Activated naive CD4-positive, alpha-beta T cell treated with anti-CD3 and anti-CD28 coated beads, Interleukin-2, amount 50 U/mL, for 16 hours (primary cell): ENCODE data around the gene KLHDC10.
"Not testable (repeated sequence)": the region's sequence is repeated elsewhere in the genome, so short reads cannot be mapped to it uniquely, and the experiment has no call there.

Source experiments
- DNase-seq: peaks from one replicate; pipeline ENCODE4 v3.0.0-alpha.2; 2020

The KLHDC10 gene

DNA sequence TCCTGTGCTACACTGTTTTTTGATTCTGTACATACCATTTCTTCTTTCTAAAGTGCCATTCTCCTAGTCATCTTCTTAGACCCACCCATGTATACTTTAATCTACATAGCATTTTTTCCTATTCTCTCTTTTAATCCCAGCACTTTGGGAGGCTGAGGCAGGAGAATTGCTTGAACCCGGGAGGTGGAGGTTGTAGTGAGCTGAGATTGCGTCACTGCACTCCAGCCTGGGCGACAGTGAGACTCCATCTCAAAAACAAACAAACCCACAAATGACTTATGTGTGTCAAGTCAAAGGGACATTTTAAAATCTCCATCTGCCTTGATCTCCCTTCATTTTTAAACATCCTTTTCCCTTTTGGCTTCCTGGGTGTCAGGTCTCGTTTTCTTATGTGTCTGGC is 13.2 kb downstream of the KLHDC10 start:
- not testable (repeated sequence) for DNase-seq

DNA sequence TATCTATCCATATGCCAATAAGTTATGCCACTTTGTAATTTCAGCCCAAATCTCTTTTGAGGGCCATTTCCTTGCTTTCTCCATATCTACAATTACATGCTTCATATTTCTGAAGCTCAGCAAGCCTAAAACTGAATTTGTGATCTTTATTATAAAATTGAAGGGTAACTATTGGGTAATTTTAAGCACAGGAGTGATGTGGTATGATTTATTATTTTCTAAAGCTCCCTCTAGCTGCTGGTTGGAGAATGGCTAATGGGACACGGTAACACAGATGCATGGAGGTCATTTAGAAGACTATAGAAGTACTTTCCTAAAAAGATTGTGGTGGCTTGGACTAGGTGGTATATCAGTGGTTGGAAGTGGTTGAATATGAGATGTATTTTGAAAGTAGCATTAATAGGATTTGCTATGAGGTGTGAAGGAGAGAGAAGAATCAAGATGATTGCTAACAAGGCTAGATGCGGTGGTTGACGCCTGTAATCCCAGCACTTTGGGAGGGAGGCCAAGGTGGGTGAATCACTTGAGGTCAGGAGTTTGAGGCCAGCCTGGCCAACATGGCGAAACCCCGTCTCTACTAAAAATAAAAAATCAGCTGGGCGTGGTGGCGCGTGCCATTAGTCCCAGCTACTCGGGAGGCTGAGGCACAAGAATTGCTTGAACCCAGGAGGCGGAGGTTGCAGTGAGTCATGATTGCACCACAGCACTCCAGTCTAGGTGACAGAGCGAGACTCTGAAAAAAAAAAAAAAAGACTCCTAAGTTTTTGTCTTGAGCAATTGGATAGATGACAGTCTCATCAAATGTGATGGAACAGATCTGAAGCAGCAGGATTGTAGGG is 13.9 kb downstream of the KLHDC10 start:
- no peak for DNase-seq

DNA sequence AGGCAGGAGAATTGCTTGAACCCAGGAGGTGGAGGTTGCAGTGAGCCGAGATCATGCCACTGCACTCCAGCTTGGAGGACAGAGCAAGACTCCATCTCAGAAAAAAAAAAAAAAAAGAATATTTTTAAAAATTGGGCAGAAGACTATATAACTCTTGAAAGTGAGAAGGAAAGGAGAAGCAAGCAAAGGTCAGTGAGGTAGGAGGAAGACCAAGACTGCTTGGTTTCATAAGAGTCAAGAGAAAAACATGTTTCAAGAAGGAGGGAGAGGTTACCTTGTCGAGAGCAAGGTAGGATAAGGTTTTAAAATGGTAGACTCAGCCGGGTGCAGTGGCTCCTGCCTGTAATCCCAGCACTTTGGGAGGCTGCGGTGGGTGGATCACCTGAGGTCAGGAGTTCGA is 14.9 kb downstream of the KLHDC10 start:
- not testable (repeated sequence) for DNase-seq

DNA sequence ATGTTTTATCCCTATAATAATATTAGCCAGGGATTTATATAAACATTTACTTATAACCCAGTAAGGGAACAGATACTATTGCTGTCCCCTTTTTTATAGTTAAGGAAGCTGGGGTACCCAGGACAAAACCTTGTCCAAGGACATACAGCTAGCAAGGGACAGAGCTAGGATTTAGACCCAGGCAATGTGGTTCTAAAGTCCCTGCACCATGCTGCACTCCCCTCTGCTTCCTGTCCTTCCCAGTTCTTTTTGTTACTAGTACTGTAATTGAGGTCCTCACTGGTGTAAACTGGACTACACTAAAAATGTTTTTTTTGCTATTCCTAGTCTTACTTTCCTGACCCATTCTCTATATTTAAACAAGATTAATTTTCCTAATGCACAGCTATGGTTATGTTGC is 16.6 kb downstream of the KLHDC10 start:
- DNase-seq: no peak

DNA sequence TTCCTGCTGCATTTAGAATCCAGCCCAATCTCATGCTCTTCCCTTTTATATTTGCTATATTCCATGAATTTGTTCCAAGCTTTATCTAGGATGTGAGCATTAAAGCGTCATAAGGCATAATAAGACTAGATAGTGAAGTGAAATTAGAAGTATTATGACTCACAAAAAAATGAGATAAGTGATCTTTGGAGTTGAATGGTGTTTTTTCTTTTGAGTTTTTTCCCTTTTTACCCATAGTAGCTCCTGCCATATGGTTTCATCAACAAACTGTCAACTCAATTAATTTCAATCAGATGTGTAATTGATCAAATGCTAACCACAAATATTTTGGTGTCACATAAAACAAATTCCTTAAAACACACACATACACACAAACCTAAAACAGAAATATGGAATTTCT is 17.0 kb downstream of the KLHDC10 start:
- no peak for DNase-seq

DNA sequence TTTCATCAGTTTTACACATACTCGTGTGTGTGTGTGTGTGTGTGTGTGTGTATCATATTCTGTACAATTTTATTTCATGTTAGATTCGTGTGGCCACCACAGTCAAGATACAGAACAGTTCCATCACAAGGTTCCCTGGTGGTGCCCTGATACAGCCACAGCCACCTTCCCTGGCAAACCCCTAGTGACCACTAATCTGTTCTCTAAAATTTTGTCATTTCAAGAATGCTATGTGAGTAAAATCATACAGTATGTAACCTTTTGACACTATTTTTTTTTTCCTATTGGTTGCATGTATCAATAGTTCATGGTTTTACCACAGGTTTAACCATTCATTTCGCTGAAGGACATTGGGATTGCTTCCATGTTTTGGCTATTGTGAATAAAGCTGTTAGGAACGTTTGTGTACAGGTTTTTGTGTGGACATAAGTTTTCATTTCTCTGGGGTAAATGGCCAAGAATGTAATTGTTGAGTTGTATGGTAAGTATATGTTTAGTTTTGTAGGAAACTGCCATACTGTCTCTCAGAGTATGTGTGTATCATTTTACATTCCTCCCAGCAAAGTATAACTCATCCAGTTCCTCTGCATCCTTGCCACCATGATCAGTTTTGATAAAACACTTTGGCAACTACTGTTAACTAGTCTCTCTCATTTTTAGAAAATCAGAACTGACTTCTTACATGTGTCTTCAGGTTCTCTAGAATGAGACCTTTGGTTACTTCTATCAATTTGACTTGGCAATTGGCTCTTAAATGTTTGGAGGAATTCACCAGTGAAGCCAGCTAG is 20.6 kb downstream of the KLHDC10 start:
- DNase-seq: no peak

DNA sequence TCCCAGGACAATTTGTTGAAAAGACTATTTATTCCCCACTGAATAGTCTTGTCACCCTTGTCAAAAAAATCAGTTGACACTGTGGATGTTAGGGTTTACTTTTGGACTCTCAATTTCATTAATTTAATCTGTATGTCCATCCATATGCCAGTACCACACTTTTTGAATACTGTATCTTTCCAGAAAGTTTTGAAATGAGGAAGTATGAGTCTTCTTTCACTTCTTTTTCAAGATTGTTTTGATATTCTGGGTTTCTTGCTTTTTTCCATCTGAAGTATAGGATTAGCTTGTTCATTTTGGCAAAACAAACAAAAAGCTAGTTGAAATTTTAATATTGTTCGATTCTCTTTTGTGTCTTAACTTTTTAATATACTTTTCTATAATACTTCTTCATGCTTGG is 21.7 kb downstream of the KLHDC10 start:
- DNase-seq: no peak

DNA sequence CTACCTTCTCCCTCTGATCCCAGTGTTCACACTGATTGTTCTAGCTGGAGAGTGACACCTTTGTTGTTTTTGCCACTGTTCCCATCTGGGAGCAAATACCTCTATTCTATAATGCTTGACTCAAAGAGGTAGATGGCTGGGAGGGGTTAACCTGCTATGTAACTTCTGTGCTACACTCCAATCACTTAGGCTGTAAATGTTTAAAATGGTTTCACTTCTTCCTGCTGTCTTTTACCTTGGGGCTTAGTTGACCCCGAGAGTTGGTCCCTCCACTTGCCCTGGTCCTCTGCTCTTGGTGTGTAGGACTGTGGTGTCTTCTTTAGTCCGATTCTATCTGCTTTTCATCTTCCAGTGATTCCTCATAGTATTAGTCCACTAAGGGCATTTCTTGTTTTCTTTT is 22.3 kb downstream of the KLHDC10 start:
- no peak for DNase-seq

DNA sequence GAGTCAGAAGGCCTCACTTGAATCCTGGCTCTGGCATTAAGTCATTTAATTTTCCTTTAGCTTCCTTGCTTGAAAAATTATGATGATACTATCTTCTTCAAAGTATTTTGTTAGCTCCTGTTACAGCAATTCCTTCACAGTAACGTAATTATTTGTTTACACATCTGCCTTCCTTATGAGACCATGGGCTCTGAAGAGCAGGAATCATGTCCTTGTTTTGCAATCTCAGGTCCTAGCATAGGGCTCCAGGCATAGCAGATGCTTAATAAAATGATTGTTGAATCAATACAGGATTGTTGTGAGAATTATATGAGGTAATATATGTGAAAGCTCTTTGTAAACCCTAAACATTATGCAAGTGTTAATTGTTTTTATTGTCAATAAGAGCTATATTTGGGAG is 25.5 kb downstream of the KLHDC10 start:
- no peak for DNase-seq

DNA sequence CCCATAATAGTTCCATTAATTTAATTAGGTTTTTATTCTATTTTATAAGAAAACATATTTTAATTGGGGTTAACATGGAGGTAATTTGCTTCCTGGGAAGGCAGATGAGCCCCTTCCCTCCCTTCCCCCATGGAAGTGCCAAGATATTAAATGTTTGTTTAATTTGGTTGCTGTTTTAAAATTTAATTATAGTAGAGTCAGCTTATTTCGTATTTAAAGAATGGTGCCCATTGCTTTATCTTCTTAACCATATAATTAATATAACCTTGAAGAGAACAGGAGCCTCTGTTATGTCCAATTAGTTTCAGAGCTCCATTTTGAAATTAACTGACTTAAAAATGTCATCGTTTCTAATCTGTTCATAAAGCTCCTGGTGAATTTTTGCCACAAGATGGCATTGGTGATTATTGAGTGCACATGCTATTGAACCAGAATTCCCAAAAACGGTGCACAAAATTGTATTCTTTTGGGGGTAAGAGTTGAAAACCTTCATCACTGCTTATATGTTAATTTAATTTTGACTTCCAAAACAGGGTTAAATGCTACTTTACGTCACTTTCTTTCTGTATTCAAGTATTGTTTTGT is 26.0 kb downstream of the KLHDC10 start:
- no peak for DNase-seq

DNA sequence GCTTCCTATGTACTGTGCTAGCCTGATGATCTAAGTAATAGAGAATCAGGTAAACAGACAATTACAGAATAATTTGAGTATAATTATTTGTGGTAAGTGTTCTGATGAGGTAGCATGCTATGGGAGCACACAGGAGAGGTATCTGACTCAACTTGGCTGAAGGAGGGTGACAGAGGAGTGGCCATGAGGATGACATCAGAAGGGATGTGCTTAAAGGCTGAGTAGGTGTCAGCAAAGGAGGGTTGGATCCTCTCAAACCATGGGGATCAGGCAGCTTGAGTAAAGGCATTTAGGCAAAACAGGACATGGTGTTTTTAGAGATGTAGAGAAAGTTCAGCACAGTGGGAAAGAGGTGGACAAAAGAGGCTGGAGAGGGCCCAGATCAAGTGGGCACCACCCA is 29.0 kb downstream of the KLHDC10 start:
- no peak for DNase-seq

DNA sequence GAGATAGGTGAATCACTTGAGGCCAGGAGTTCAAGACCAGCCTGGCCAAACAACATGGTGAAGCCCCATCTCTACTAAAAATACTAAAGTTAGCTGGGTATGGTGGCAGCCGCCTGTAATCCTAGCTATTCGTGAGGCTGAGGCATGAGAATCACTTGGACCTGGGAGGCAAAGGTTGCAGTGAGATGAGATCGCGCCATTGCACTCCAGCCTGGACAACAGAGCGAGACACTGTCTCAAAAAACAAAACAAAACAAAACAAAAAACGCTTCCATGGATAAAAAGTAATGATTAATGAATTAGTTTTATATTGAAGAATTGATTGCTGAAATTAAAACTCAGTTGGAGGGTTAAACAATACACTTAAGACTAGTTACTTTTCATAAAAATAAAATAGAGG is 32.3 kb downstream of the KLHDC10 start:
- no peak for DNase-seq

DNA sequence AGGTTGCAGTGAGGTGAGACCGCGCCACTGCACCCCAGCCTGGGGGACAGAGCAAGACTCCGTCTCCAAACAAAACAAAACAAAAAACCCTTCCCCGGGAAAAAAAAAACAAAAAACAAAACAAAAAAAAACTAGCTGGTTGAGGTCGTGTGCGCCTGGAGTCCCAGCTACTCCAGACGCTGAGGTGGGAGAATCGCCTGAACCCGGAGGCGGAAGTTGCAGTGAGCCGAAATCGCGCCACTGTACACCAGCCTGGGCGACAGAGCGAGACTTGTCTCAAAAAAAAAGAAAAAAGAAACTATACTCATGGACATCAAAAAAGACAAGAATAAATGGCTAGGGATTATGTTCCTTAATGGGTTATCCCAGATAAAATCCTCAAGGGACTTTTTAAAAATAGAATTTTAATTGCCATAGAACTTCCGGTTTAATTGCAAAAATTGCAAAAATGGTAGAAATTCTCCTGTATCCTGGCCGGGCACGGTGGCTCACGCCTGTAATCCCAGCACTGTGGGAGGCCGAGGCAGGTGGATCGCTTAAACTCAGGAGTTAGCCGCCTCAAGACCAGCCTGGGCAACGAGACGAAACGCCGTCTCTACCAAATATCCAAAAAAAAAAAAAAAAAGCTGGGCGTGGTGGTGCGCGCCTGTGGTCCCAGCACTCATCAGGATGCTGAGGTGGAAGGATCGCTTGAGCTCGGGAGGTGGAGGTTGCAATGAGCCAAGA is 37.8 kb downstream of the KLHDC10 start:
- no peak for DNase-seq

DNA sequence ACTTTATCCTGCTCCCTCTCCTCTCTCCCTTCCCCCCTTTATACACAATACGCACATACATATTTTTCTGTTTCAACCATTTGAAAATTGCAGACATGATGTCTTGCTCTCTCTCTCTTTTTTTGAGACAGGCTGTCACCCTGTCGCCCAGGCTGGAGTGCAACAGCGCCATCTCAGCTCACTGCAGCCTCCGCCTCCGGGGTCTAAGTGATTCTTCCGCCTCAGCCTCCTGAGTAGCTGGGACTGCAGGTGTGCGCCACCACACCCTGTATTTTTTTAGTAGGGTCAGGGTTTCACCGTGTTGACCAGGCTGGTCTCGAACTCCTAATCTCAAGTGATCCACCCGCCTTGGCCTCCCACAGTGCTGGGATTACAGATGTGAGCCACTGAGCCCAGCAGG is 38.5 kb downstream of the KLHDC10 start:
- DNase-seq: no peak

DNA sequence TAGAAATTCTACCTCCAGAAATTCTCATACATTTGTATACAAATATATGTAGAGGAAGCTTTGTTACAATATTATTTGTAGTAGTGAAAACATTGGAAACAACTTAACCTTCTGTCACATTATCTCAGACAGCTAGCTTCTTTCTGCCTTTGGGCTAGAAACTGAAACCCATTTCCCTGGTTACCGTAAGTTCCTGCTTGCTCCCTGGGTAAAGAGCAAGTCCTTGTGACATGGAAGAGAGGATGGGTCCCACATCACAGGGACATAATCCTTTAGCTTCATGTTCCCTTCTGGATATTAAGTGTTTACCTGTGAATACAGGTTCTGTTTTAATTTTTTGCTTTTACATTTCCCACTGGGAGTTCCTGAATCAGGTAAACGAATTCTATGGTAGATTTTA is 41.8 kb downstream of the KLHDC10 start:
- DNase-seq: no peak

DNA sequence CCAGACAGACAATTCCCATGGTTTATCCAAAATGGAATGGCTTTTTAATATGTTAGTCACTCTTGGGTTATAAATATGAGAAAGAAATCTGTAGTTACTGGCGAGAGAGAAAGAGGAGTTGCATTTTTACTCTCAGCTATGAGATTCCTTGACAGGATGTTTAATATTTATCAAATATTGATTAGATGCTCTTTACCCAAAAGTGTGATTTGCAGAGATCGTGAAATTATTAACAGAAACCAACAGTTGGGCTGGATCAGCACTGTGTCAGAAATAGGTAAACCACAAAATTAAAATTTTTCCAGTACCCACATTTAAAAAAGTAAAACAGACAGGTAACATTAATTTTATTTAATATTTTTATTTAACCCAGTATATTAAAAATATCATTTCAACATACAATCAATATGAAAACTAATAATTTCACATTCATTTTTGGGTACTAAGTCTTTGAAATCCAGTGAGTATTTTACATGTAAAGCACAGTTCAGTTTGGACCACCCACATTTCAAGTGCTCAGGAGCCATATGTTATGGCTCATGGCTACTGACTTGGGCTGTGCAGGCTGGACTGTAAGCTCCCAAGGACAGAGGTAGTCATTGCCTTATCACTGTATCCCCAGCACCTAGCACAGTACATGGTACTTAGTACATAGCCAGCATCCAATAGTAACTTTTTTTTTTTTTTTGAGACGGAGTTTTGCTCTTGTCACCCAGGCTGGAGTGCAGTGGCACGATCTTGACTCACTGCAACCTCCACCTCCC is 42.5 kb downstream of the KLHDC10 start:
- DNase-seq: no peak

DNA sequence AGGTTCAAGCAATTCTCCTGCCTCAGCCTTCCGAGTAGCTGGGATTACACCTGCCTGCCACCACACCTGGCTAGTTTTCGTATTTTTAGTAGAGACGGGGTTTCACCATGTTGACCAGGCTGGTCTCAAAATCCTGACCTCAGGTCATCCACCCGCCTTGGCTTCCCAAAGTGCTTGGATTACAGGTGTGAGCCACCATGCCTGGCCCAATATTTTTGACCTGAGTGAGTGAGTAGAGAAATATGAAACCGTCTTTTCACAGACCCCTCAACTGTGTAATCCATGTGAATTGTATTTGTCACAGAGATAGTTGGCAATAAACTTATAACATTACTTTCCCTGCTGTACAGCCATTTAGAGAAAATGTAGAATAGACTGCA is 43.1 kb downstream of the KLHDC10 start:
- DNase-seq: not testable (repeated sequence)

DNA sequence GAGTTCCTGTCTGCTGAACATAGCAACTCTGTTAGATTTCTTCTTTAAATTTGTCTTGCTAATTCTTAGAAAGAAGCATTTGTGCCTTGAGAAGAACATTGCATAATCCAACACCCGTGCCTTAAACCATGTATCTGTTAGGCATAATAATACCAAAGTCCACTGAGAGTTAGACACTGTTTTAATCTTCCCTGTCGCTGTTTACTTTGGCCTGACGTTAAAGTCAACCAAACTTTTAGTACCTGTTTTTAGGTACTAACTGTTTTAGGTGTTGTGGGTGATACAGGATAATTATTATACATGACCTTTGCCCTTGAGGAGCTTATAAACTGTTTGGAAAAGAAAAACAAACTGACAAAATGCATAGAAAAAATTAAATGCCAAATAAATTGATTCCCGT is 43.6 kb downstream of the KLHDC10 start:
- DNase-seq: no peak

DNA sequence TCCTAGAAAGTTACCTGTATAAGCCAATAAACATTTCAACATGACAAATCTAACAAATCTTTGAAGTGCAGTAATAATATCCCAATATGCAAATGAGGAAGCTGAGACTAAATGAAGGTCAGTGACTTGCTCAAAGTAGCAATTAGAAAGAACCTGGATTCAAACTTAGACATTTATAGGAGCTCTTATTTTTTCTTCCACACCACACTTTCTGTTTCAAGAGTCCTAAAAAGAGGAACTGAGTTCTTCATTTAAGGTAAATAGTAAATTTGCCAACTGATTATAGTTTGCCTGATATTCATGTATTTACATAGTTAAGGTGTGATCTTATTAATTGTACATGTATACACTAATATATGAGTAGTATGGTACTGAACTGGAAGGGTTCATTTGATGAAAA is 44.0 kb downstream of the KLHDC10 start:
- no peak for DNase-seq

DNA sequence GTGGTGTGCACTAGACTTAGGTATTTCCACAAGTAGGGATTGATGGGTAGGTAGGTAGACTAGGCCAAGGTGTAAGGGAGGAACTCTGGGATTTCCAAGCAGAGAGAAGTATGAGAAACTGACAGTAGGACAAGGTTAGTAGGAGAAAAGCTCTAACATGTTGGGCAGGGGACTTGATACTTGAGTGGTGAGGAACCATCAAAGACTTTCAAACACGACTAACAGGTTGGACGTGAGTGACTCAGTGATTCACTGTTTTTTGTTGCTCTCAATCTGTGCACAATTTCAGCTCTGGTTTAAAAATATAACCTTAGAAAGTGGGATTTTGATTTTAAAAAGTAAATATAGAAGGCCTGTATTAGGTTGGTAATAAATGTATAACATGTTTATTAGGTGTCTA is 44.4 kb downstream of the KLHDC10 start:
- DNase-seq: no peak

DNA sequence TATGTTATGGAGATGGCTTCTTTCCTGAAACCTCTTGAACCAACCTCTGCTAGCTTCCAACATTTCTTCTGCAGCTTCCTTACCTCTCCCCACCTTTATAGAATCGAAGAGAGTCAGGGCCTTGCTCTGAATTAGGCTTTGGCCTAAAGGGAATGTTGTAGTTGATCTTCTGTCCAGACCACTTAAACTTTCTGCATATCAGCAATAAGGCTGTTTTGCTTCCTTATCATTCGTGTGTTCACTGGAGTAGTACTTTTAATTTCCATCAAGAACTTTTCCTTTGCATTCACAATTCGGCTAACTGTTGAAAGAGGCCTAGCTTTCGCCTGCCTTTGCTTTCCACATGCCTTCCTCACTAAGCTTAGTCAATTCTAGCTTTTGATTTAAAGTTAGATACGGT is 48.0 kb downstream of the KLHDC10 start:
- DNase-seq: no peak

DNA sequence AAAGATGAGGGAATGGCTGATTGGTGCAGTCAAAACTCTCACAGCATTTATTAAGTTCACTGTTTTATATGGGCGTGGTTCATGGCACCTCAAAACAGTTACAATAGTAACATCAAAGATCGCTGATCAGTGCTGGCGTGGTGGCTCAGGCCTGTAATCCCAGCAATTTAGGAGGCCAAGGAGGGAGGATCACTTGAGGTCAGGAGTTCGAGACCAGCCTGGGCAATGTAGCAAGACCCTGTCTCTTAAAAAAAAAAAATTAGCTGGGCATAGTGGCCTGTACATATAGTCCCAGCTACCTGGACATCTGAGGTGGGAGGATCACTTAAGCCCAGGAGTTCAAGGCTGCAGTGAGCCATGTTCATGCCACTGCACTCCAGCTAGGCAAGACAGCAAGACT is 48.5 kb downstream of the KLHDC10 start:
- DNase-seq: no peak

DNA sequence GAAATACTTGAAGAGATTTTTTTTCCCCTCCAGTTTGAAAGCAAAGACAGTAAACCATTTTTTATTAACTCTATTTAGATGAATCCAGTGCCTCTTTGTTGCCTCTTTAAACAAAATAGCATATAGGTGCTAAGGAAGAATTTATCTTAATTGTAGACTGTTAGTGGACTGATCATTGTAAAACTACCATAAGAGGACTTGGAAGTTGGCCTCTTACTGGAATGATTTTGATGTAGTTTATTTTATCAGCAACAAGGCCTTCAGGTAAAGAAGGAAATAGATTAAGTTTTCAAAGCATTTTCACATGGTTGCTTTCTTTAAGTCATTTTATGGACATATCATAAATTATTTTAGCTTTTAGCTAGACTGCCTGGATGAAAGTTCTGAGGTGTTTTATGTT is 53.2 kb downstream of the KLHDC10 start:
- no peak for DNase-seq
